Measurements from ENCODE around the gene SPATC1L. TPM values are rescaled to one million over a fixed set of nuclear protein-coding genes. Genes with fewer than 3 reads are reported as not detected.
"Not testable (repeated sequence)": the region's sequence is repeated elsewhere in the genome, so short reads cannot be mapped to it uniquely, and the experiment has no call there.

Gene SPATC1L
- total RNA-seq, 1 donor from 2014 or later: 13.9 TPM

DNA sequence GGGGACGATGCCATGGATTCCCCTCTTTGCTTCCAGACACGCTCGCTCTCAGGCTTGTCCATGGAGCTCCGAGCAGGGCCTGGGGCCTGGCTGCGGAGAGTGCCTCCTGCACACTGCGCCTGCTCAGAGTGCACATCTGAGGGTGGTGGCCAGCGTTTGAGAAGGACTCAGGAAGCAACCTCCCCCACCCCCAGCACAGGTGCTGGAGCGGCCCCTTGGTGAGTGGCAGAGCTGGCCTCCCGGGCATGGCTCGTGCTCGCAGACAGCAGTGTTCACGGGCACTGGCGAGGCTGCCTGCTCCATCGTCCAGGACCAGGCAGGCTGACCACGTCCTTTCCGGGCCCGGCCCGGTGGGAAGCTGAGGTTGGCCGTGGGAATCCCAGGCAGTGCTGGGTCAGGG lies 2.8 kb downstream of the SPATC1L start:
- intact Hi-C loops (cut with micrococcal nuclease): loop anchor here (5.0 kb wide), 1 partner anchor 1364 kb away; the partner anchor contains the start of gene SUMO3
- no peak overlapping the region for H3K27ac Mint-ChIP-seq
- H3K36me3 Mint-ChIP-seq (ENCODE audit: low read depth): no peaks in the 10 kb centered on the region
- no peak for DNase-seq (ENCODE audit: low spot score)
- H3K9me3 Mint-ChIP-seq: peaks cover 12% of the 10 kb centered on the region
- no peak overlapping the region for H3K4me3 Mint-ChIP-seq (ENCODE audit: low read depth)
- H3K27me3 Mint-ChIP-seq (ENCODE audit: low read depth): no peaks in the 10 kb centered on the region
- H3K4me1 Mint-ChIP-seq (ENCODE audit: low read depth): peaks cover 6% of the 10 kb centered on the region

DNA sequence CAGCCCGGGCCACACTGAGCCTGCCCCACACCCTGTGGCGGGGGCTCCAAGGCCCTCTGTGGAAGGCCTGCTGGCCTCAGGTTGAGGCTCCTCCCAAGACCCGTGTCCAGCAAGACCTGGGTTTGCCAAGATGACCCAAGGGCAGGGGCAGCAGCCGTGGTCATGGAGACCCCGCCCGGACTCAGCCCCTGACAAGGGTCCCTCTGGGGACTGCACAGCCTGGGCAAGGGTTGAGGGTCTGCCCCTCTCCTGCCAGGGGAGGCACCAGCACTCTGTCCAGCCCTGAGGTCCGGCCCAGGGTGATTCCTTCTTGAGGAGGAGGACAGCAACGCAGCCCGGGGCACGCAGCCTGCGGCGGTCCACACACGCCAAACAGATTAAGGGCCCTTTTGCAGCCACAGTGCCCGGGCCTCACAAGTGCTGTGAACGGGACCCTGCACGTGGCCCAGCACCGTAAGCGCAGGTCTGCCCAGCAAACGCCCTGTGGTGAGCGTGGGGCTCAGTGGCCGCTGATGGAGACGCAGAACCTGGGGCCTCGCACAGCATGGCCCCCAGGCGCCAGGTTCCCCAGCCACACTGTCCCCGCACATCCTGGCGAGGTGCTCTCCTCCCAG lies 3.4 kb downstream of the SPATC1L start:
- Mint-ChIP-seq H3K27me3 (ENCODE audit: low read depth) (peaks cover 5% of the 10 kb centered on the region), H3K36me3 (ENCODE audit: low read depth) (no peaks in the 10 kb centered on the region), H3K4me3 (ENCODE audit: low read depth) (no peak overlapping the region), H3K9me3 (peaks cover 18% of the 10 kb centered on the region), H3K4me1 (ENCODE audit: low read depth) (peaks cover 6% of the 10 kb centered on the region), H3K27ac (no peak overlapping the region)
- no peak for DNase-seq (ENCODE audit: low spot score)
- intact Hi-C loops (cut with micrococcal nuclease): loop anchor here (5.0 kb wide), 1 partner anchor 1364 kb away; the partner anchor contains the start of gene SUMO3

DNA sequence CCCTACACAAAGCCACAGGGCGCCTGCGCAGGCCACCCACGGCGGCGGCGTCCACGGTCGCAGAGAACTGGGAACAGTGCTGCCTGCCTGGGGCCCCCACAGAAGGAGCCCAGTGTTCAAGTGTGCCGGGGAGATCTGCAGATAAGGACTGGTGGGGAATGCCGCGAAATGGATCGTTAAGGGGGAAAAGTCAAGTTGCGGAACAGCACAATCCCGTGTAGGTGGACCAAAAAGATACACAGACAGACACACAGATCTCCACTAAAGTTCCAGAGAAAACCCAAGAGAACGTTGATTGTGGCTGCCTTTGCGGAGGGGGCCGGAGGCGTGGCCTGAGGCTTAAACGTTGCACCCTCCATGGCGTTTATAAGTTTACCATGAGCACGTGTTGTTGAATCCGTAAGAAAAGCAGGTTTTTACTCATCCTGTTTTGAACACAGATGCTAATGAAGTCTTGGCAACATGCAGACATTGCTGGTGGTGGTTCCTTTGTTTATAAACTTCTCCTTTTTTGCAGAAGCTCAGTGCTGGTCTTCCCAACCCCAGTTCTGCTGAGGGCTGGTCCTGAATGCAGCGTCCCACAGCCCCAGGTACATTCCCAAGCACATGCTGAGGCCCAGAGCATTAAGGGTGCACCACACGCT lies 4.1 kb downstream of the SPATC1L start:
- DNase-seq (ENCODE audit: low spot score): no peak
- Mint-ChIP-seq H3K4me3 (ENCODE audit: low read depth) (no peak overlapping the region), H3K9me3 (peaks cover 23% of the 10 kb centered on the region)

DNA sequence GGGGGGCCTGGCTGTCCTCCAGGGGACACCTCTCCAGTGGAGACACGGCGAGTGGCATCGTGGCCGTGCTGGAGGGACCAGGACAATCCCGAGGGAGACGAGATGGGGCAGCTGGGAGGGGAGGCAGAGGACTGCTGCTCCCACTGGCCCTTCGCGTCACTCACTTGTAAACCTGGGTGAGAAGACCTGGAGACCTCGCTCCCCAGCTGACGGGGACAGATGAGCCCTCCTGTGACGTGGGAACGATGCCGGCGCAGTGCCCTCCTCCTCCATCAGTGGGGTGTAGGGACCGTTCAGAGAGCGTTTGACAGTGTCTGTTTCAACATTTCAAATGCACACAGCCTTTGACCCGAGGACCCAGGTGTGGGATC lies 4.6 kb downstream of the SPATC1L start:
- Mint-ChIP-seq H3K4me3 (ENCODE audit: low read depth) (no peak overlapping the region), H3K4me1 (ENCODE audit: low read depth) (peaks cover 2% of the 10 kb centered on the region), H3K27ac (no peak overlapping the region), H3K9me3 (peaks cover 28% of the 10 kb centered on the region), H3K36me3 (ENCODE audit: low read depth) (peaks cover 2% of the 10 kb centered on the region), H3K27me3 (ENCODE audit: low read depth) (peaks cover 17% of the 10 kb centered on the region)
- DNase-seq (ENCODE audit: low spot score): no peak
- intact Hi-C loops (cut with micrococcal nuclease): loop anchor here (5.0 kb wide), 1 partner anchor 1362 kb away; the partner anchor contains the start of gene SUMO3

More for the DNA sequence above, 4.1 kb downstream of the SPATC1L start:
- Mint-ChIP-seq H3K27ac (no peak overlapping the region), H3K36me3 (ENCODE audit: low read depth) (no peaks in the 10 kb centered on the region), H3K27me3 (ENCODE audit: low read depth) (peaks cover 12% of the 10 kb centered on the region), H3K4me1 (ENCODE audit: low read depth) (peaks cover 3% of the 10 kb centered on the region)
- intact Hi-C loops (cut with micrococcal nuclease): loop anchor here (5.0 kb wide), 1 partner anchor 1363 kb away; the partner anchor contains the start of gene SUMO3

DNA sequence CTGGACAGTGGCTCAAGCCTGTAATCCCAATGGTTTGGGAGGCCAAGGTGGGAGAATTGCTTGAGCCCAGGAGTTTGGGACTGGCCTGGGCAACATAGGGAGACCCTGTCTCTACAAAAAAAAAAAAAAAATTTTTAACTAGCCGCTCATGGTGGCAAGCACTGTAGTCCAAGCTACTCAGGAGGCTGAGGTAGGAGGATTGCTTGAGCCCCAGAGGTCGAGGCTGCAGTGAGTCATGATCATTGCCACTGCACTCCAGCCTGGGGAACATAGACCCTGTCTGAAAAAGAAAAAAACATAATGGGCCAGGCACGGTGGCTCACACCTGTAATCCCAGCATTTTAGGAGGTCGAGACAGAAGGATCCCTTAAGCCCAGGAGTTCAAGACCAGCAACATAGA lies 5.3 kb downstream of the SPATC1L start:
- no peak for DNase-seq (ENCODE audit: low spot score)
- intact Hi-C loops (cut with micrococcal nuclease): no loop called here
- Mint-ChIP-seq H3K27ac (no peak overlapping the region), H3K36me3 (ENCODE audit: low read depth) (peaks cover 3% of the 10 kb centered on the region), H3K27me3 (ENCODE audit: low read depth) (peaks cover 21% of the 10 kb centered on the region), H3K4me3 (ENCODE audit: low read depth) (no peak overlapping the region), H3K4me1 (ENCODE audit: low read depth) (no peaks in the 10 kb centered on the region), H3K9me3 (peaks cover 34% of the 10 kb centered on the region)

DNA sequence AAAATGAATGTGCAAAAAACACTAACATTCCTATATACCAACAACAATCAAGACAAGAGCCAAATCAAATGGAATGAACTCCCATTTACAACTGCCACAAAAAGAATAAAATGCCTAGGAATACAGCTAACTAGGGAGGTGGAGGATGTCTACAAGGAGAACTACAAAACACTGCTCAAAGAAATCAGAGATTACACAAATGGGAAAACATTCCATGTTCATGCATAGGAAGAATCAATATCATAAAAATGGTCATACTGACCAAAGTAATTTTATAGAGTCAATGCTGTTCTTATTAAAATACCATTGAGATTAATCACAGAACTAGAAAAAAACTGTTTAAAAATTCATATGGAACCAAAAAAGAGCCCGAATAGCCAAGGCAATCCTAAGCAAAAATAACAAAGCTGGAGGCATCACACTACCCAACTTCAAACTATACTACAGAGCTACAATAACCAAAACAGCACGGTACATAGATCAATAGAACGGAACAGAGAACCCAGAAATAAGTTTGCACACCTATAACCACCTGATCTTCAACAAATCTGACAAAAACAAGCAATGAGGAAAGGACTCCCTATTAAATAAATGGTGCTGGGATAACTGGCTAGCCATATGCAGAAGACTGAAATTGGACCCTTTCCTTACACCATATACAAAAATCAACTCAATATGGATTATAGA lies 7.7 kb downstream of the SPATC1L start:
- H3K4me1 Mint-ChIP-seq (ENCODE audit: low read depth); DNase-seq (ENCODE audit: low spot score); H3K4me3 Mint-ChIP-seq (ENCODE audit: low read depth); intact Hi-C loops (cut with micrococcal nuclease); H3K27ac Mint-ChIP-seq; H3K36me3 Mint-ChIP-seq (ENCODE audit: low read depth): not testable (repeated sequence)
- Mint-ChIP-seq H3K27me3 (ENCODE audit: low read depth) (peaks cover 21% of the 10 kb centered on the region), H3K9me3 (peaks cover 34% of the 10 kb centered on the region)

DNA sequence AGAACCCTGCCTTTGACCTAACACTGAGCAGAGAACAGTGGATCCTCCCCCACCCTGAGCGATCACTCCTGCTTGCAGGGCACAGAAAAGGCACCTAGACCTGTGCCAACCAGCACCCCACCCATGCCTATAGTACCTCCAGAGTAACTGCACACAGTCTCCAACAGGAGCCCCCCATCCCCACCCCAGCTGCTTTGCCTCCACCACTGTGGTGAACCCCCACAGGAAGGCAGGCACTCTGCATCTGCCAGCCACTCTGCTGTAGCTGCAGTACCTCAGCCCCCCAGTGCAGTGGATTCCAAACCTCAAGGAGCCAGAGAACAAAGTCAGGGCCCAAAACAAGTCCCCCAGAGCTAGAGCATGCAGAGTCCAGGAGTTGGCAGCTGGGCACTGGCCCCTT lies 10.7 kb downstream of the SPATC1L start:
- Mint-ChIP-seq H3K36me3 (ENCODE audit: low read depth) (peaks cover 3% of the 10 kb centered on the region), H3K27me3 (ENCODE audit: low read depth) (peaks cover 21% of the 10 kb centered on the region), H3K27ac (no peak overlapping the region), H3K4me1 (ENCODE audit: low read depth) (peaks cover 6% of the 10 kb centered on the region), H3K4me3 (ENCODE audit: low read depth) (no peak overlapping the region), H3K9me3 (peaks cover 34% of the 10 kb centered on the region)
- no peak for DNase-seq (ENCODE audit: low spot score)
- intact Hi-C loops (cut with micrococcal nuclease): no loop called here

DNA sequence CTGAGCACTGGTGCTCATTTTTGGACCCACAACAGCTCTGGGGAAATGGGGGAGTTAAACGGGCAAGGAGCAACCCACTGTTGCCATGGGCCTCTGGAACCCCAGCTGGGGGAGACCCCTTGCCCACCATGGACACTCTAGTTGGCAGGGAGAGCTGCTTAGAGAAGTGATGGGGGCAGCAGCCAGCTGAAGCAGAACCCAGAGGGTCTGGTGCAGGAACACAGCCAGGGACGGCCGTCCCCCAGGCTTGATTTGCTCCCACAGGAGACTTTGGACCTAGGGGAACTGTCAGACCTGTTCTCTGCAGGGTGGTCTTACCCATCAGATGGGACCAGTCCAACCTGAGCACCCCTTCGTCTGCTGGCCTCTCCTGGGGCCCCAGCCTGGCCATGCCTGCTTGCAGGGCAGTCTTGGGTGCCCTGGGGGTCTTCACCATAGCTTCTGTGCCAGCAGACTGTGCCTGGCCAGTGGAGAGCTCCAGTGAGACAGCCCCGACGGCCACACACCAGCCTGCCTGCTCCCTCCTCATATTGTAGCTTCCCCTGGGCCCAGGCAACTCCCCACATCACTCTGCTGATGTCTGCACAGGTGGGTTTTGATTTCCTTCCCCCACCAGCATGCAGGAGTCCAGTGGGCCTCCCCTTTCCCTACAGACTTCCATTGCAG lies 11.3 kb downstream of the SPATC1L start:
- H3K36me3 Mint-ChIP-seq (ENCODE audit: low read depth): peaks cover 3% of the 10 kb centered on the region
- no peak overlapping the region for H3K27ac Mint-ChIP-seq
- H3K27me3 Mint-ChIP-seq (ENCODE audit: low read depth): peaks cover 21% of the 10 kb centered on the region
- intact Hi-C loops (cut with micrococcal nuclease): no loop called here
- peaks cover 34% of the 10 kb centered on the region for H3K9me3 Mint-ChIP-seq
- H3K4me1 Mint-ChIP-seq (ENCODE audit: low read depth): peaks cover 6% of the 10 kb centered on the region
- DNase-seq (ENCODE audit: low spot score): no peak
- H3K4me3 Mint-ChIP-seq (ENCODE audit: low read depth): no peak overlapping the region

DNA sequence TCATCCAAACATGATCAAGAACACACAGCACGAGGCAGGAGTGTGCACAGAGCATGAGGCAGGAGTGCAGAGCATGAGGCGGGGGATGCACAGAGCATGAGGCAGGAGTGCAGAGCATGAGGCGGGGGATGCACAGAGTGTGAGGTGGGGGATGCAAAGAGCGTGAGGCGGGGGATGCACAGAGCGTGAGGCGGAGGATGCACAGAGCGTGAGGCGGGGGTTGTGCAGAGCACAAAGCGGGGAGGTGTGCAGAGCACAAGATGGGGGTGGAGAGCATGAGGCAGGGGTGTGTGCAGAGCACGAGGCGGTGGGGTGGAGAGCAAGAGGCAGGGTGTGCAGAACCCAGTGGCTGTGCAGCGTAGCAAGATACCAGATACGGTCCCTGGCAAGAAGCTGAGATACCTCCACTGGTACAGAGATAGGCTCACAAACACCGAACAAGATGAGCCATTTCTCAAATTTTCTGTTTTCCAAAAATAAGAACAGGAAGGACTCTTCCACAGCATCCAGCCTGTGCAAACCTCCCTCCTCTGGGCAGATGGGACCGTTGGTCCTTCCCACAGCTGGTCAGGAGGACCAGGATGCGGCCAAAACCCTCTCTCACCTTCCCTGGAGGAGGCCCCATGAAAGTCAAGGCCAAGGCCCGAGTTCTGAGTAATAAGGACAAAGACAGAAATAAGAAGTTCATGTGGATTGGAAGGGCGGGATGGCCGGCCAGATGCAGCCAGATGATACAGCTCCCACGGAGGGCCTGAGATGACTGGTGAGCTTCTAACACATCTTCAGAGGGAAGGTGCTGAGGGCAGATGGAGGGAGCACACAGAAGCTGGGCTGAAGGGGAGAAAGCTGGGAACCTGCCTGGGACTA lies 12.0 kb downstream of the SPATC1L start:
- Mint-ChIP-seq H3K27me3 (ENCODE audit: low read depth) (peaks cover 21% of the 10 kb centered on the region), H3K9me3 (peaks cover 30% of the 10 kb centered on the region), H3K27ac (no peak overlapping the region), H3K4me1 (ENCODE audit: low read depth) (peaks cover 6% of the 10 kb centered on the region), H3K4me3 (ENCODE audit: low read depth) (no peak overlapping the region), H3K36me3 (ENCODE audit: low read depth) (peaks cover 3% of the 10 kb centered on the region)
- DNase-seq (ENCODE audit: low spot score): no peak
- intact Hi-C loops (cut with micrococcal nuclease): no loop called here

DNA sequence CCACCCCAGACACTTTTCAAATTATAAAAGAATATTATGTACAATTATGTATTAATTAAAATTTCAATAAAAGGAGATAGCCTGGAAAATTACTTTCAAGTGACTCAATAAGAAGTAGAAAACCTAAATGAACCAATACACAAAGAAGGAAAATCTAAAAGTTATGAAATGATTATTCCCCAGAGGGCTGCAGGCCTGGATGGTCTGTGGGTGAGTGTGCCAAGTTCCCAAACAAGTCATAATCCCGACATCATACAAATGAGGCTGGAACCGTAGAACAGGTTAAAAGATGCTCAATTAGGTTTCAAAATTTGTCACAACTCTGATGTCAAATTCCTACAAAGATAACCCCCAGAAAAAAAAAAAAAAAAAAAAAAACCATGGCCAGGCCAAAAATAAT lies 12.7 kb downstream of the SPATC1L start:
- Mint-ChIP-seq H3K9me3 (peaks cover 24% of the 10 kb centered on the region), H3K27me3 (ENCODE audit: low read depth) (peaks cover 21% of the 10 kb centered on the region), H3K27ac (no peak overlapping the region), H3K36me3 (ENCODE audit: low read depth) (peaks cover 3% of the 10 kb centered on the region), H3K4me3 (ENCODE audit: low read depth) (no peak overlapping the region), H3K4me1 (ENCODE audit: low read depth) (peaks cover 6% of the 10 kb centered on the region)
- DNase-seq (ENCODE audit: low spot score): no peak
- intact Hi-C loops (cut with micrococcal nuclease): no loop called here

DNA sequence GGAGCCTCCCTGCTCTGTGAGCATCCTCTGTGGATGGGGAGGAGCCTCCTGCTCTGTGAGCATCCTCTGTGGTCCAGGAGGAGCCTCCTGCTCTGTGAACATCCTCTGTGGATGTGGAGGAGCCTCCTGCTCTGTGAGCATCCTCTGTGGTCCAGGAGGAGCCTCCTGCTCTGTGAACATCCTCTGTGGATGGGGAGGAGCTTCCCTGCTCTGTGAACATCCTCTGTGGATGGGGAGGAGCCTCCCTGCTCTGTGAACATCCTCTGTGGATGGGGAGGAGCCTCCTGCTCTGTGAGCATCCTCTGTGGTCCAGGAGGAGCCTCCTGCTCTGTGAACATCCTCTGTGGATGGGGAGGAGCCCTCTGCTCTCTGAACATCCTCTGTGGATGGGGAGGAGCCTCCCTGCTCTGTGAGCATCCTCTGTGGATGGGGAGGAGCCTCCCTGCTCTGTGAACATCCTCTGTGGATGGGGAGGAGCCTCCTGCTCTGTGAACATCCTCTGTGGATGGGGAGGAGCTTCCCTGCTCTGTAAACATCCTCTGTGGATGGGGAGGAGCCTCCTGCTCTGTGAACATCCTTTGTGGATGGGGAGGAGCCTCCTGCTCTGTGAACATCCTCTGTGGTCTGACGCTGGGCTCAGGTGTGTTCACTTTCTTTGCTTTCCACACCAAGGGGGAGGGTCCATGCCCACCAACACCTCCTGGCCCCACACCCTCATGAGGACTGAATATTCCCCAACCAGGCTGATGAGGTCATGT lies 13.6 kb downstream of the SPATC1L start:
- H3K4me3 Mint-ChIP-seq (ENCODE audit: low read depth); H3K4me1 Mint-ChIP-seq (ENCODE audit: low read depth); intact Hi-C loops (cut with micrococcal nuclease); H3K27ac Mint-ChIP-seq; H3K36me3 Mint-ChIP-seq (ENCODE audit: low read depth): not testable (repeated sequence)
- Mint-ChIP-seq H3K27me3 (ENCODE audit: low read depth) (peaks cover 13% of the 10 kb centered on the region), H3K9me3 (peaks cover 15% of the 10 kb centered on the region)
- DNase-seq (ENCODE audit: low spot score): peak; percentile 7

Data from activated T-helper 2 cell treated with anti-CD3 and anti-CD28 coated beads, Interferon-gamma antibody, Interleukin-2, Interleukin-4, amounts not matched to agents 10 μg/mL and 5 μg/mL and 100 μg/mL, durations not matched to agents 14 hours and 24 hours and 36 hours (primary cell).